HG02885 (cell line): Measurements from ENCODE around the gene NFYB.
A peak's percentile ranks its signal among the peaks of the same experiment; 100 is the strongest.
"Not testable (repeated sequence)": the region's sequence is repeated elsewhere in the genome, so short reads cannot be mapped to it uniquely, and the experiment has no call there.

Experiments used
- ATAC-seq: cut with Tn5 transposase; IDR thresholded peaks from one replicate; pipeline ENCODE4 v1.9.1; 2021; ENCODE audit warnings: mild to moderate bottlenecking; ENCODE audit not compliant: unreplicated experiment, poor library complexity

NFYB gene

DNA sequence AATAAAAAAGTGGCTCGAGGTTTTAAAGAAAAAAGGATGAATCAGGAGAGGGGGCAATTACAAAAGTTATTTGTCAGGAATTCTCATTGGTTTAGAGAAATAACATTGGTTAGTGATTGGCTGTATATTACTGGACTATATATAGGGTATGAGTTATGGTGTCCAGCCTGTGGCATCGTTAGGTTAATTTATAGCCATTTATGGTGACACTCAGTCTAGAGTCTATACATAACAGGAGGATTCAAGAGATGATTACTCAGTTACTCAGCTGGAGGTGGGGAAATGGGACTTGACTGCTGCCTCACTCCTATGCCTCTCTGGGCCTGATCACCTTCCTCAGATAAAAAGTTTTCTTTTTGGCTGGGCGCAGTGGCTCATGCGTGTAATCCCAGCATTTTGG, 25.6 kb upstream of the NFYB start:
- ATAC-seq: no peak

DNA sequence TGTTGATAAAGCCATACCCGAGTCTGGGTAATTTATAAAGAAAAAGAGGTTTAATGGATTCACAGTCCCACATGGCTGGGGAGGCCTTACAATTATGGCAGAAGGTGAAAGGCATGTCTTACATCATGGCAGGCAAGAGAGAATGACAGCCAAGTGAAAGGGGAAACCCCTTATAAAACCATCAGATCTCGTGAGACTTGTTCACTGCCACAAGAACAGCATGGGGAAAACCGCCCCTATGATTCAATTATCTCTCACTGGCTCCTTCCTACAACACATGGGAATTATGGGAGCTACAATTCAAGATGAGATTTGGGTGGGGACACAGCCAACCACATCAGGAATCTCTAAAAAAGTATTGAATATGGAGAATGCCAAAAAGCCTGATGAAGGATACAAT, 25.0 kb upstream of the NFYB start:
- not testable (repeated sequence) for ATAC-seq

DNA sequence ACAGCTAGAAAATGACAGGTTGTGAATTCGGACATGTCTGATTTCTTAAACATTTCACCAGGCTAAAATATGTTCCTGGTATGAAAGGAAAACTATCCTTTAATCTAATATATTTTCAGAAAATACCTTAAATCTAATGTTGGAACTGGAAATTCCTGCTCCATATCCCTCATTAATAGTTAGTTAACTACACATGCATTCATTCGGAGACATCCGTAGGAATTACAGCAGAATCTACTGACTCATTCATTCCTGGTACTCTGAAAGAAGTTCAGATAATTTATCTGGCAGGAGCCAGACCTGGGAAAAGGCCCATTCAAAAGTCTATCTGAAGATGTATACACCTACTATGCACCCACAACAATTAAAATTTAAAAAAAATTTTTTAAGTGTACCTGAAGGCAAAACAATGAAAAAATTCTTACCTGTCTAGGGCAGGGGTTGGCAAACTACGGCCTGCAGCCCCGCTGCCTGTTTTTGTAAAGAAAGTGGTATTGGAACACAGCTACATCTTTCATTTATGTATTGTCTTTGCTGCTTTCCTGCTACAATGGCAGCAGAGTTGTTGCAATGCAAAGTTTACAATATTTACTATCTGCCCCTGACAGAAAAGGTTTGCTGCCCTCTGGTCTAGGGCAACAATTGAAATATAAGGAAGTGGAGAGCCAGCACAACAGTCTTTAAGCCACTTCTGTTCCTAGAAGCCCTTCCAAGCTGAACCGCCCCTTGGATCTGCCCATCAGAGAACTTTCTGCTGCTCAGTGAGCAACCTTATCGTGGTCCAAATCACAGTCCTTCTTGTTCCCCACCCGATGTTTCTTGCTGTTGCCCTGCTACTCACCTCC, 17.9 kb upstream of the NFYB start:
- no peak for ATAC-seq

DNA sequence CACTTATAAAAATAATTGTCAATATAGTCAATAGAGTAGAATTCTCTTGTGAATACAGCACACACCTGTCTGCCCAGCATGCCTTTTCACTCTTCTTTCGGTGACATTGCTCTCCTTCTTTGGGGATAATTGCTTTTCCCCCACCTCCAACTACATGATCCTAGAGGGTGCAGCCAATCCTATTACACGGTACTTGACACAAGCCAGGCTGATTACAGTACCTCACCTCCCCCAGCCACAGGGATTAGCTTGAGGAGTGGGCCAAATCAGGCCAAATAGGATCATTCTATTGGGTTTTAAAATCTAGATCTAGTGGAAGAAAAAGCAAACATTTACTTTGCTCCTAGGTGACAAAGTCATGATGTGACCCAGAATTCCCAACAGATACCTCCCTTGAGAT, 16.8 kb upstream of the NFYB start:
- ATAC-seq: no peak

DNA sequence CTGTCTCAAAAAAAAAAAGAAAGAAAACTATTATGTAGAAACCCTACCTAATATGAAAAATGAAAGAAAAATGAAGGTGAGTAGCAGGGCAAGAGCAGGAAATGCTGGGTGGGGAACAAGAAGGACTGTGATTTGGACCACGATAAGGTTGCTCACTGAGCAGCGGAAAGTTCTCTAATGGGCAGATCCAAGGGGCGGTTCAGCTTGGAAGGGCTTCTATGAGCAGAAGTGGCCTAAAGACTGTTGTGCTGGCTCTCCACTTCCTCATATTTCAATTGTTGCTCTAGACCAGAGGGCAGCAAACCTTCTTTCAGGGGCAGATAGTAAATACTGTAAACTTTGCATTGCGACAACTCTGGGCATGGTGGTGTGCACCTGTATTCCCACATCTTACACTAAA, 16.3 kb upstream of the NFYB start:
- no peak for ATAC-seq

DNA sequence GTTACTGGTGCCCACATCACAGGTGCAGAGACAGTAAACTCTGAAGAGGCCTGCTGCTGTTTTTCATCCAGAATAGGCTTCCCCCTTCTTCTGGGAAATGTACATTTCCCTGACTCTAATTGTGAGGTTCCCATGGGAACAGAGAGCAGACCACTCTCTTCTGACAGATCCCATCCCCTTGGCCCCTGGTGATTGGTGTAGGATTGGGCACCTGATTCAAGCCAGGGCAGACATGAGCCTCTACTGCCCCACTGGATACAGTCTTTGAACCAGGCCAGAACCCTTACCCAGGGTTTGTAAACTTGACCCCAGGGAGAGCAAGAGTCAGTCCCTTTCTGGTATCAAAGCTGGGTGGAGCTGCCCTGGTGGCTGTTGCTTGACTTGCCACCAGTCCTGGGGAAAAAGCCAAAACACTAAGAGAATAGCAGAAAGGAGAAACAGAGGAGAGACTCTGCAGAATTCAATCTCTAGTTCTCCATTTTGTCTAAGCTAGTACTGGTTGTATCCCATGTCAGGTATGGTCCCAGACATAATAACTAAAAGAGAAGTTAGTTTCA, 14.8 kb upstream of the NFYB start:
- ATAC-seq: no peak

DNA sequence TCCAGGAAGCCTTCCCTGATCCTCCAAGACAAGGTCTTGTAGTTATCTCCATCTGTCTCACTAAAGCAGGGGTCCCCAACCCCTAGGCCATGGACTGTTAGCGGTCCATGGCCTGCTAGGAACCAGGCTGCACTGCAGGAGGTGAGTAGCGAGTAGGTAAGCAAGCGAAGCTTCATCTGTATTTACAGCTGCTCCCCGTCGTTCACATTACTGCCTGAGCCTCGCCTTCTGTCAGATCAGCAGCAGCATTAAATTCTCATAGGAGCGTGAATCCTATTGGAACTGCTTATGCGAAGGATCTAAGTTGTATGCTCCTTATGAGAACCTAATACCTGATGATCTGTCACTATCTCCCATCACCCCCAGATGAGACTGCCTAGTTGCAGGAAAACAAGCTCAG, 12.4 kb upstream of the NFYB start:
- no peak for ATAC-seq

DNA sequence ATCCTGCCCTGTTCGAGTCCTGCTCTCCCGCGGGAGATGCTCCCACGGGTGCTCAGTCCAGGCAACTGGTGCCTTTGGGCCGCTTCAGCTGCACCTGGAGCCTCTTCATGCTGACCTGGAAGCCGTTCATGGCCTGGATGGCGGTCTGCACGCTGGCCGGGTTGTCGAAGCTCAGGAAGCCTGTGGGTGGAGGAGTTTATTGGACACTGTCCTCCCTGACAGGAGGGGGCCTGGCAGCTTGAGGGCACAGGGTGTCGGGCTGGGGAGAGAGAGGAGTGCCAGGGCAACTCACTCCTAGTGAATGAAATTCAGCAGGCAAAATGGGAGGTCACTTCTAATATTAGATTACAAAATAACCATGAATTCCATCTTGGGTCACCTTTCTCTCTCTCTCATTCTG, 9.3 kb upstream of the NFYB start:
- no peak for ATAC-seq

DNA sequence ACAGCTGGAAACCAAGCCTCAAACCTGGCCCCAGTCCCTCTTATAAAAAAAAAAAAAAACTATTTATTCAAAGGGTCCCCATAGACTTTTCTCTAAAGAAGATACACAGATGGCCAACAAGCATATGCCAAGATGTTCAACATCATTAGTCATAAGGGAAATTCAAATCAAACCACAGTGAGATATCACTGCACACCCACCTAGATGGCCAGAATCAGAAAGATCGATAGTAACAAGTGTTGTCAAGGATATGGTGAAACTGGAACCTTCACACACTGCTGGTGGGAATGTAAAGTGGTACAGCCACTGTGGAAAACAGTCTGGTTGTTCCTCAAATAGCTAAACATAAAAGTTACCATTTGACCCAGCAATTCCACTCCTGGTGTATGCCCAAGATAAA, 5.9 kb upstream of the NFYB start:
- no peak for ATAC-seq

DNA sequence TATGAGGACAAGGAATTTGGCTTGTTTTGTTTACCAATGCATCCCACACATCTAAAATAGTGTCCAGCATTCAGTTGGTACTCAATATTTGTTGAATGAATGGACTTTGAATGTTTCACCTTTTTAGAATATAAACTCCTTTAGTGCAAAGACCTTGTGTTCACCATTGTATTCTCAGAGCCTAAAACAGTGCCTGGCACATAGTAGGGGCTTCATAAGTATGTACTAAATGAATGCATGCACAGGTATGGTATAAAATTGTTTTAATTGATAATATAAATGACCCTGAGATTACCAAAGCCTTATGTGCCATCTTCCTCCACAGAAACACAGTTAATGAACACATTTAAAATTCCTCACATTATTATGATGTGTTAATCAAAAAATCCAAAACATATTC, 5.0 kb upstream of the NFYB start:
- no peak for ATAC-seq

DNA sequence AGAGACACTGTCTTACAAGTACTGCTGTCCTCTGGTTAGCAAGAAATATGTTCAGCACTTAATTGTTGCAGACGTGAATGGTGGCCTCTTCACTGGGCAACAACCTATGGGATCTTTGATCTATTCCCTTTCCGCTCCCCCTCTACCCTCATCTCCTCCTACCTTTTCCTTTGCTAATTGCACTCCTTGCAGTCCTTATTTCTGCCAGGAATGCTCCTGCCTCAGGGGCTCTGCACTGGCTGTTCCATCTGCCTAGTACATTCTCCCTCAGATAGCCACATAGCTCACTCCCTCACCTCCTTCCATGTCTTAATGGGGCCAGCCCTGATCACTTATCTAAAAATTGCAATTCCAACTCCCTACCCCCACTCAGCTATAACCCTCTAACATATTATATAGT, 4.5 kb upstream of the NFYB start:
- no peak for ATAC-seq

DNA sequence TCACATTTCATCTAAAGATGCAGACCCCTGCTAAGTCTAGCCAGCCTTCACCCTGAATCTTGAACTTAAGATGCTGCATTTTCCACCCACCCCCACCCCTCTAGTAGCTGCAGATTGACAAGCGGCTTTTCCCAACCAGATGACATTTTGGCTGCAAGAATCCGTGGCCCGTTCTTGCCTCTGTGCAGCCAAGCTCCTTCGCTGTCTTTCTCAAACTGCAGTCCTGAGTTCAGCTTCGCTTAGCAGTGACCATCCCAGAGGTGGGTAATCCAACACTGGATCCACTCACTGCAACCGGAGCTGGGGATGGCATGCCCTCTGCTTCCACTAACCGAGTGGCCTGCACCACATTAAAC, 765 bp upstream of the NFYB start:
- ATAC-seq: no peak

DNA sequence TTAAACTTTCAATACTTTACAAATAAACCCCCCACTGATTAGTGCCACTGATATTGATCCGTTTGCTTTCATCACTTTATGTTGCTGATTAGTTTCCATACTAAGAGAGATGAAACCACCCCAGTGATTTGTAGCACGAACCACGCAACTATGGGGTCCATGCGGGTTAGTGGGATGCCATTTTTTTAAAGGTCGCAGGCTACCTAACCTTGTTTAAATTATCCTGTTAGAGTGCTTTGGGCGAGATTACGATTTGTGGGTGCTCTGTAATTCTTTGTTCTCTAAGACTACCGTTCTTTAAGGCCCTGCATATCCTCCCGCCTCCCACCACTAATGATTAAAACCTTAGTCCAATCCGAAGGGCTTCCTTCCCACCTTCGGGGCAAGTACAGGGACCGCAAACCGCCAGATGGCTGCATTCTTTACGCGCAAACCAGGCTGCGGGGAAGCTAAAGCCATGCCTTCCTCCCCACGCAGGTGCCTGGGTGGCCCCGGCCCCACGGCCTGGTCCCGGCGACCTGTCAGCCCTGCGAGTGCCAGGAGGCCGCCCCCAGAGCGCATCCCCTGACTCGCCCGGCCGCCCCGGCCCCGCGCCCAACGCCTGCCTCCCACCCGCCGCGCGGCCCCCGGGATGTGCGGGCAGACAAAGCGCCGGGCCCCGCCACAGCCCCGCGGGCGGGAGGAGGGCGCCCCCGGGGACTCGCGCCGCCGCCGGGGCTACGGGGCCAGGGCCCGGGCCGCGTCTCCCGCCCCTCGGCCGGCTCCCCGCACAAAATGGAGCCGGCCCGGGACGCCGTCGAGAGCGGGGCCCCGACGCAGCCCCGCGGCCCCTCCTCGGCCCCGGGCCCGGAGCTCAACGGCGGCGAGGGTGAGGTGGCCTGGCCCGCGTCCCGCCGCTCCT, 759 bp downstream of the NFYB start:
- peak; percentile 37 for ATAC-seq

DNA sequence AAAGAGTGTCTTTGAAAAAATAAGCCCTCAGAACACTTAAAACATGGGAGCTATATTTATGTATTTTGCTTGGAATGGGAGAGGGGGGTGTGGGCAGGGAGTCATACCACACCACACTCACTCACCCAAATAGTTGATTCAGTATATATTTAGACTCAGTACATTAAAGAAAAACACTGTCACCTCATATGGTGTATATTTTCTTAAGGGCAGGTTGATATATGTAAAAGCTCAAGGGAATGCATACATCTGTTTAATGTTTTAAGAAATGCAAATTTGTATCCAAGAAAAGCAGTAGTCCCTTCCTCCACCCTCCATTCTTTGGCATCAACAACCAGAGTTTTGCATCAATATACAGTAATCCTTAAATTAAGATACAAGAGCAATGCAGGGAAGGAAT, 1.4 kb downstream of the NFYB start:
- no peak for ATAC-seq

DNA sequence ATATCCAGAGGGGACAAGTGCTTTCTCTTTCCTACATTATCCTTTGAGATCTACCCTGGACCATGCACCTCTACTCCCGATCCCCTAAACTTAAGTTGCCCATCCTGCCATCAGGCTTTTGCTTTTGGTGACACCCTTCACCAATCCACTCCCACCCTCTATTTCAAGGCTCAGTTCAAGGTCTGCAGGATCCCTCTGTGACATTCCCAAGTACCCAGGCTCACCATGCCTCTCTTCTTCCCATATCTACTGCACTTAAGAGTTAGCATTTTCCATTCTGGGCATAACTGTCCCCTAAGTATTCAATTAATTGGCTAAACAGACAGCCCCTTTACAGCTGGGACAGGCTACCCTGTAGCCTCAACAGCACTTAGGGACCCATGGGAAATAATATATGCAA, 3.1 kb downstream of the NFYB start:
- no peak for ATAC-seq

DNA sequence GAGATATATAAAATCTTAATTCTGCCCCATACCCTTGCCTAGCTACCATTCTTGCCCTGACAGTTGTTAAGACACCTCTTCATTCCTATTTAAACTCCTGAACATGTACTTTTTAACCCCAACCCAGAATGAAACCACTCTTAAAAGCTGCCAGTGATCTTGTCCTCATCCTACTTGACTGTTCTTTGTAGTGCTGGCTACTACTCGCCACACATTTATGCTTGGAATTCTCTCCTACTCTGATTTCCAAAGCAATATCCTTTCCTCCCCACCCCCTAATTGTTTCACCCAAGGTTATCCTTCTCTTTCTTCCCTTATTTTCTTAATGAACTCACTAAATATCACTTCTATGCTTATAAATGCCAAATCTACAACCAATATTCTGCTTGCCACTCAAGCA, 4.1 kb downstream of the NFYB start:
- ATAC-seq: no peak

DNA sequence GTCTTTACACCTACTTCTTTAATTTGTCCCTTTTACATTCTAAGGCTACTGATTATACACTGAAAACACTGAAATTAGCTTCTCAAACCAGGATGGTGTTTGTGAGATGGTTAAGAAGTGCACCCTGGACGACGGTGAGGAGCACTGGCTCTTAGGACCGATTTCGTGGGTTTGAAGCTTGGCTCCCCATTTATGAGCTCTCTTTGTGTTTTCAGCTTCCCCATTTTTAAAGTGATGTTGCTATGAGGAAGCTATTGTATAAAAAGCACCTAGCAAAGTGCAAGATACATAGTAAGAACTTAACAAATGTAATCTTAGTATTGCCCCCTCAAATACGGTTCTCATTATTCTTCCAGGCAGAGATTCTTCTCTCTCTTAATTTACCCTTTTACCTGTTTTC, 4.7 kb downstream of the NFYB start:
- no peak for ATAC-seq

DNA sequence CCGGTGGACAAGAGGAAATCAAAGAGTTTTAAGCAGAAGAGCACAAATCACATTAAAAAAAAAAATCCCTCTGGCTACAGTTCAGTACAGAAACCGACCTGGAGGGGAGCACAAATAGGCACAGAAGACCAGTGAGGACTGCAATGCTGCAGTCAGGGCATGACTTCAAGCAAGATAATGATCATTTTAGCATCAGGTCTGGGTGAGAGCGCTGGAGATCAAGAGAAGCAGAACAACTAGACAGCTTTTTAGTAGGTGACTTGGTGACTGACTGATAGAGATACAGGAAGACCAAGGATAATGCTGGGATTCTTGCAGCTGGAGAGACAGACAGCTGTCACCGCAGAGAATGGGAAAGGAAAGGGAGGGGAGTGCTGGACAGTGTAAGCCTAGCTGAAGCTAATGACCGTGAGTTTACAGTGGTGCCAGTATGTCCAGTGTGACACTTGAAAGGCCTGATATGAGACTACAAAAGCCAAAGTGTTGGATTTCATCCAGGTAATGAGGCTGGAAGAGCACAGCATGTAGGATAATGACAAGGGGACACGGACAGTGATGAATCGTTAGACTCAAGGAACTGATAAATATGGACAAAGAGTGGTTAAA, 5.6 kb downstream of the NFYB start:
- ATAC-seq: no peak

DNA sequence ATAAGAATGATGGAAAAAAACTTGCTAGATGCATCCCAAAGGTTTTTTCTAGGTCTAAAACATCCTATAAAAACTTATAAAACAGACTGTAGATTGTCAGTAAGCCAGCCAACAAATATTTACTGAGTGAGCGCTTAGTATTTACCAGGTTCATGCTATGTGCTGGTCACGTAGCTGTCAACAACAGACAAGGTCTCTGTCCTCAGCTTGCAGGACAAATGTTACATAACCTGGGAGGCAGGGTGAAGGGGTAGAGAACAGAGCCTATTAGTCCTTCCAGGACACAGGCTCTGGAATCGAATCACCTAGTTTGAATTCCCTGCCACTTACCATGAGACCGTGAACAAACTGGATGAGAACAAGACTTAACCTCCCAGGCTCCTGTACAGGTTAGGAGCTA, 6.4 kb downstream of the NFYB start:
- ATAC-seq: no peak

DNA sequence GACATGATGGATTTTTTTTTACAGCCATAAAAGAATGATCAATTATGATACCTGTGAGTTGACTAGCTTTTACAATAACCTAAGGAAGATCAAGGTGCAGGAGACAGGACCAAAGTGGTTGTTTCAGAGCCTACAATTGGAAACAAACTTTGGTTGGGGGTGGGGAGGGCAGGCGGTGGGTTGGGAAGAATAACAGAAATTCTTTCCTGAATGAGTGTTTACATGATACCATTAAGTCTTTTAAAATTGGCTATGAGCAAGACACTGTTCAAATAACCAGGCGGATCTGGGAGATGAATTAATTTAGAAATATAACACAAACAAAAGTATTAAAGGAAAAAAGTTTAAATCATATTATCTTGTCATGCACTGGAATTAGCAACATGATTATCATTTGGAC, 7.2 kb downstream of the NFYB start:
- ATAC-seq: no peak

DNA sequence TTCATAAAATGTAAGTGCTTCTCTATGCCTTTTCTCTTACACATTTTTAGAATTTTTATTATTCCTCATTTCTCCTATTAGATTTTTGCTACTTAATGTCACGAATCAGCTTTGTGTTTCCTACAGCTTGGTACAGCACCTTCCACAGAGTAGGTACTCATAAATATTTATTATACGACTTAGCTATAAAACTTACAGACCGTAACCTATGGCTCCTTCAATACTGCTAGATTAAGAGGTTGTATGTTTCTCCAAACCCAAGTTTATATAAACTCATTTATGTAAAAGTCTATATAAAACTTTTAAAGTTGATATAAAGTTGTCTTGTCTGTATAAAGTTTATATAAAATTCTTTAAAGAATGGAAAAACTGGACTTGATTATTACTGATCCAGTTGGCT, 11.5 kb downstream of the NFYB start:
- ATAC-seq: no peak
